IPS DF 6.9 (cell line): Measurements from ENCODE around the gene TCF4.
A peak's percentile ranks its signal among the peaks of the same experiment; 100 is the strongest.

ENCODE experiments used
- DNase-seq: peaks from one replicate; pipeline ENCODE4 v3.0.0-alpha.2; 2013; ENCODE audit warnings: low read depth, low spot score
- H3K27ac ChIP-seq: one replicate; pipeline ENCODE4 v1.5.1; 2013; ENCODE audit warnings: low read length, control low read depth
- H3K27me3 ChIP-seq: 2 replicates; pipeline ENCODE4 v1.6.1; 2013; ENCODE audit warnings: mild to moderate bottlenecking, low read length; ENCODE audit not compliant: control insufficient read depth, insufficient read depth
- H3K36me3 ChIP-seq: 2 replicates; pipeline ENCODE4 v1.6.1; 2013; ENCODE audit warnings: low read length; ENCODE audit not compliant: control insufficient read depth, insufficient read depth
- H3K4me1 ChIP-seq: 2 replicates; pipeline ENCODE4 v1.6.1; 2013; ENCODE audit warnings: low read length; ENCODE audit not compliant: control insufficient read depth, insufficient read depth
- H3K4me3 ChIP-seq: 2 replicates; pipeline ENCODE4 v1.5.1; 2013; ENCODE audit warnings: mild to moderate bottlenecking, low read length
- H3K9me3 ChIP-seq: 2 replicates; pipeline ENCODE4 v1.6.1; 2013; ENCODE audit warnings: low read length, inconsistent platforms; ENCODE audit not compliant: control insufficient read depth, insufficient read depth
- WGBS: extraction: QIAGEN DNeasy Blood & Tissue Kit; methylation state at CpG from one replicate; pipeline ENCODE4 v1.1.7; 2013; ENCODE audit warnings: mixed read lengths, missing lambda C conversion rate; ENCODE audit not compliant: insufficient read length, insufficient coverage; 5-methylcytosine and 5-hydroxymethylcytosine counted together

Gene TCF4

GRCh38 chr18:55327454-55327853 lies 260.5 kb downstream of the TCF4 start:
- H3K36me3 ChIP-seq = no peaks in the 10 kb centered on the region
- H3K27me3 ChIP-seq = no peaks in the 10 kb centered on the region
- no peak overlapping the region for H3K4me3 ChIP-seq
- DNase-seq = no peak
- H3K9me3 ChIP-seq = no peaks in the 10 kb centered on the region
- H3K4me1 ChIP-seq = peaks cover 3% of the 10 kb centered on the region; the same call in 1 of the 2 replicates
- no CpG with 5 or more reads among the region's 1 CpG for WGBS
- no peak overlapping the region for H3K27ac ChIP-seq

- Histone ChIP-seq H3K9me3 (no peaks in the 10 kb centered on the region), H3K4me1 (peaks cover 3% of the 10 kb centered on the region; the same call in 1 of the 2 replicates), H3K27me3 (no peaks in the 10 kb centered on the region), H3K4me3 (no peak overlapping the region), H3K36me3 (no peaks in the 10 kb centered on the region), H3K27ac (no peak overlapping the region)
- no peak for DNase-seq
Measured at GRCh38 chr18:55326134-55326533, 261.9 kb downstream of the TCF4 start.

- no CpG with 5 or more reads among the region's 5 CpGs for WGBS
- no peak for DNase-seq
- no peaks in the 10 kb centered on the region for H3K27me3 ChIP-seq
- no peak overlapping the region for H3K4me3 ChIP-seq
- H3K36me3 ChIP-seq = no peaks in the 10 kb centered on the region
- no peaks in the 10 kb centered on the region for H3K9me3 ChIP-seq
- no peak overlapping the region for H3K27ac ChIP-seq
- H3K4me1 ChIP-seq = peaks cover 3% of the 10 kb centered on the region; the same call in 1 of the 2 replicates
Measured at GRCh38 chr18:55324166-55324565, 263.8 kb downstream of the TCF4 start.

- no peak overlapping the region for H3K4me3 ChIP-seq
- WGBS = 100% methylated on average over 1 of the region's 10 CpGs
- H3K27ac ChIP-seq = no peak overlapping the region
- no peaks in the 10 kb centered on the region for H3K27me3 ChIP-seq
- no peak for DNase-seq
- no peaks in the 10 kb centered on the region for H3K36me3 ChIP-seq
- H3K4me1 ChIP-seq = peaks cover 3% of the 10 kb centered on the region; the same call in 1 of the 2 replicates
- no peaks in the 10 kb centered on the region for H3K9me3 ChIP-seq
Measured at GRCh38 chr18:55323051-55323994, 264.7 kb downstream of the TCF4 start.

GRCh38 chr18:55322178-55322735 lies 265.7 kb downstream of the TCF4 start:
- Histone ChIP-seq H3K4me3 (peak overlapping the region; percentile 32; the same call in 1 of the 2 replicates), H3K9me3 (no peaks in the 10 kb centered on the region), H3K36me3 (no peaks in the 10 kb centered on the region), H3K27me3 (no peaks in the 10 kb centered on the region), H3K4me1 (peaks cover 3% of the 10 kb centered on the region; the same call in 1 of the 2 replicates), H3K27ac (no peak overlapping the region)
- DNase-seq = no peak
- WGBS = no CpG with 5 or more reads among the region's 30 CpGs

- H3K27ac ChIP-seq = no peak overlapping the region
- WGBS = 100% methylated on average over 1 of the region's 31 CpGs
- H3K36me3 ChIP-seq = no peaks in the 10 kb centered on the region
- peaks cover 3% of the 10 kb centered on the region; the same call in 1 of the 2 replicates for H3K4me1 ChIP-seq
- DNase-seq = no peak
- H3K4me3 ChIP-seq = peak overlapping the region; percentile 23; the same call in 1 of the 2 replicates
- no peaks in the 10 kb centered on the region for H3K9me3 ChIP-seq
- no peaks in the 10 kb centered on the region for H3K27me3 ChIP-seq
Measured at GRCh38 chr18:55321265-55322177, 266.5 kb downstream of the TCF4 start.

GRCh38 chr18:55320424-55321264 lies 267.3 kb downstream of the TCF4 start:
- H3K36me3 ChIP-seq = no peaks in the 10 kb centered on the region
- no peak overlapping the region for H3K27ac ChIP-seq
- no peak overlapping the region for H3K4me3 ChIP-seq
- DNase-seq = no peak
- WGBS = 100% methylated on average over 2 of the region's 8 CpGs
- no peaks in the 10 kb centered on the region for H3K9me3 ChIP-seq
- H3K27me3 ChIP-seq = no peaks in the 10 kb centered on the region
- H3K4me1 ChIP-seq = peaks cover 3% of the 10 kb centered on the region; the same call in 1 of the 2 replicates

GRCh38 chr18:55319459-55320193 lies 268.4 kb downstream of the TCF4 start:
- no peaks in the 10 kb centered on the region for H3K9me3 ChIP-seq
- no peak overlapping the region for H3K4me3 ChIP-seq
- no peak overlapping the region for H3K27ac ChIP-seq
- H3K36me3 ChIP-seq = no peaks in the 10 kb centered on the region
- WGBS = no CpG with 5 or more reads among the region's 6 CpGs
- no peak for DNase-seq
- peaks cover 3% of the 10 kb centered on the region; the same call in 1 of the 2 replicates for H3K4me1 ChIP-seq
- no peaks in the 10 kb centered on the region for H3K27me3 ChIP-seq

GRCh38 chr18:55318951-55319441 lies 269.0 kb downstream of the TCF4 start:
- Histone ChIP-seq H3K27me3 (no peaks in the 10 kb centered on the region), H3K27ac (no peak overlapping the region), H3K4me1 (peaks cover 3% of the 10 kb centered on the region; the same call in 1 of the 2 replicates), H3K4me3 (no peak overlapping the region), H3K9me3 (no peaks in the 10 kb centered on the region), H3K36me3 (no peaks in the 10 kb centered on the region)
- no peak for DNase-seq
- WGBS = no CpG with 5 or more reads among the region's 3 CpGs
